ENCODE results near the gene TIPARP. TPM values are rescaled to one million over a fixed set of nuclear protein-coding genes. Genes with fewer than 3 reads are reported as not detected.
"Not testable (repeated sequence)": the region's sequence is repeated elsewhere in the genome, so short reads cannot be mapped to it uniquely, and the experiment has no call there.

Gene TIPARP
- total and polyA plus RNA-seq, 4 donors = 4.4 to 13.6 (median 8.8) TPM

GRCh38 chr3:156739976-156740375, 65.6 kb downstream of the TIPARP start (continued):
- no peak for TF ChIP-seq ZBTB33 (IDR thresholded peaks at IDR 0.05)

- not testable (repeated sequence) for H3K4me3 ChIP-seq (ENCODE audit: low read depth in 1 of 3, low read length in 3 of 3); H3K36me3 ChIP-seq (ENCODE audit: control insufficient read depth in 4 of 4, insufficient read depth in 3 of 4, low read depth in 1 of 4, low read length in 3 of 4); H3K9ac ChIP-seq (ENCODE audit: low read depth in 1 of 2, low read length in 2 of 2); H3K9me3 ChIP-seq (ENCODE audit: control insufficient read depth in 4 of 4, low read length in 3 of 4); H3K4me1 ChIP-seq (ENCODE audit: control insufficient read depth in 4 of 4, insufficient read depth in 4 of 4, low read length in 3 of 4); H3K27me3 ChIP-seq (ENCODE audit: control insufficient read depth in 4 of 4, insufficient read depth in 4 of 4, low read length in 3 of 4); H3K27ac ChIP-seq (ENCODE audit: low read depth in 1 of 2, low read length in 2 of 2); DNase-seq (ENCODE audit: low spot score)
- 96% methylated on average over 34 of the region's 34 CpGs for WGBS
These were observed 66.2 kb downstream of the TIPARP start for GRCh38 chr3:156740581-156740980.

- H3K9ac ChIP-seq (ENCODE audit: low read depth in 1 of 2, low read length in 2 of 2) = no peak overlapping the region
- H3K27ac ChIP-seq (ENCODE audit: low read depth in 1 of 2, low read length in 2 of 2) = no peak overlapping the region
- H3K4me3 ChIP-seq (ENCODE audit: low read depth in 1 of 3, low read length in 3 of 3) = no peak overlapping the region
- H3K36me3 ChIP-seq (ENCODE audit: control insufficient read depth in 4 of 4, insufficient read depth in 3 of 4, low read depth in 1 of 4, low read length in 3 of 4) = no peaks in the 10 kb centered on the region
- TF ChIP-seq SP1 (IDR thresholded peaks at IDR 0.05) (no peak), CTCF (IDR thresholded peaks at IDR 0.05; ENCODE audit: low read depth, low read length, missing input control) (no peak)
- WGBS = 90% methylated on average over 2 of the region's 2 CpGs
- no peaks in the 10 kb centered on the region for H3K27me3 ChIP-seq (ENCODE audit: control insufficient read depth in 4 of 4, insufficient read depth in 4 of 4, low read length in 3 of 4)
- no peaks in the 10 kb centered on the region for H3K9me3 ChIP-seq (ENCODE audit: control insufficient read depth in 4 of 4, low read length in 3 of 4)
- H3K4me1 ChIP-seq (ENCODE audit: control insufficient read depth in 4 of 4, insufficient read depth in 4 of 4, low read length in 3 of 4) = no peaks in the 10 kb centered on the region
- DNase-seq (ENCODE audit: low spot score) = no peak
These were observed 67.5 kb downstream of the TIPARP start for GRCh38 chr3:156741935-156742334.

- H3K4me1 ChIP-seq (ENCODE audit: control insufficient read depth in 4 of 4, insufficient read depth in 4 of 4, low read length in 3 of 4) = no peaks in the 10 kb centered on the region
- H3K9me3 ChIP-seq (ENCODE audit: control insufficient read depth in 4 of 4, low read length in 3 of 4) = peaks cover 0 to 1% (median 0%) of the 10 kb centered on the region in 4 donors
- no peak overlapping the region for H3K27ac ChIP-seq (ENCODE audit: low read depth in 1 of 2, low read length in 2 of 2)
- no peaks in the 10 kb centered on the region for H3K27me3 ChIP-seq (ENCODE audit: control insufficient read depth in 4 of 4, insufficient read depth in 4 of 4, low read length in 3 of 4)
- TF ChIP-seq EGR1 (IDR thresholded peaks at IDR 0.05; ENCODE audit: low read depth in 2 of 2) (no peak), HNF4G (IDR thresholded peaks at IDR 0.05) (no peak), RXRA (IDR thresholded peaks at IDR 0.05) (no peak), CTCF (IDR thresholded peaks at IDR 0.05; ENCODE audit: low read depth, low read length, missing input control) (no peak), RAD21 (IDR thresholded peaks at IDR 0.05) (no peak), ZBTB33 (IDR thresholded peaks at IDR 0.05) (no peak), SP1 (IDR thresholded peaks at IDR 0.05) (no peak), FOXA1 (IDR thresholded peaks at IDR 0.05) (no peak), MAX (IDR thresholded peaks at IDR 0.05) (no peak), ATF3 (IDR thresholded peaks at IDR 0.05) (no peak), HNF4A (conservative IDR thresholded peaks at IDR 0.05) (no peak), YY1 (IDR thresholded peaks at IDR 0.05) (no peak), TAF1 (conservative IDR thresholded peaks at IDR 0.05) (no peak), JUND (IDR thresholded peaks at IDR 0.05) (no peak), GABPA (IDR thresholded peaks at IDR 0.05 in 1 of 2, conservative IDR thresholded peaks at IDR 0.05 in 1 of 2) (no peak), NR2F2 (IDR thresholded peaks at IDR 0.05) (no peak), FOXA2 (IDR thresholded peaks at IDR 0.05) (no peak)
- no peak for DNase-seq (ENCODE audit: low spot score)
- H3K36me3 ChIP-seq (ENCODE audit: control insufficient read depth in 4 of 4, insufficient read depth in 3 of 4, low read depth in 1 of 4, low read length in 3 of 4) = no peaks in the 10 kb centered on the region
- no peak overlapping the region for H3K4me3 ChIP-seq (ENCODE audit: low read depth in 1 of 3, low read length in 3 of 3)
- H3K9ac ChIP-seq (ENCODE audit: low read depth in 1 of 2, low read length in 2 of 2) = no peak overlapping the region
These were observed 68.0 kb downstream of the TIPARP start for GRCh38 chr3:156742401-156742800.
